PC-3 (cell line): ENCODE data around the gene MIEF1.

Experiments used
- CTCF ChIP-seq: fragments of 300-600 bp; sonication (generic); conservative IDR thresholded peaks from 2 replicates; pipeline ENCODE4 v1.5.1; 2017; ENCODE audit warnings: antibody characterized with exemption, low read depth, mild to moderate bottlenecking, low read length
- EZH2 ChIP-seq: fragments of 300-600 bp; sonication (generic); IDR thresholded peaks from one replicate; pipeline ENCODE4 v1.6.1; 2017; ENCODE audit warnings: antibody characterized with exemption, mild to moderate bottlenecking, low read length; ENCODE audit not compliant: unreplicated experiment

GRCh38 chr22:39463931-39464390 is 38.1 kb upstream of the MIEF1 start:
- TF ChIP-seq CTCF (no peak), EZH2 (no peak)
